Progenitor cell of endocrine pancreas (in vitro differentiated cells): ENCODE data around the gene ABCA1. TPM values are rescaled to one million over a fixed set of nuclear protein-coding genes. Genes with fewer than 3 reads are reported as not detected.

Experiments
- DNase-seq: peaks from one replicate; pipeline ENCODE4 v3.0.0; 2021; ENCODE audit warnings: low spot score; ENCODE audit not compliant: unreplicated experiment
- H3K27ac Mint-ChIP-seq: 2 replicates; pipeline ENCODE4 v1.8.0; 2021; ENCODE audit warnings: mild to moderate bottlenecking, moderate library complexity, mixed read lengths
- H3K27me3 Mint-ChIP-seq: 2 replicates; pipeline ENCODE4 v1.8.0; 2021; ENCODE audit warnings: mixed read lengths
- H3K36me3 Mint-ChIP-seq: 2 replicates; pipeline ENCODE4 v1.8.0; 2022; ENCODE audit warnings: mixed read lengths; ENCODE audit not compliant: insufficient read depth
- H3K4me1 Mint-ChIP-seq: 2 replicates; pipeline ENCODE4 v1.8.0; 2021; ENCODE audit warnings: low read depth, mixed read lengths
- H3K4me3 Mint-ChIP-seq: 2 replicates; pipeline ENCODE4 v1.8.0; 2021; ENCODE audit warnings: low read depth, mild to moderate bottlenecking, moderate library complexity, mixed read lengths
- H3K9me3 Mint-ChIP-seq: 2 replicates; pipeline ENCODE4 v1.8.0; 2021; ENCODE audit warnings: low read depth, mixed read lengths
- total RNA-seq: library from RNA; stranded (reverse); gene quantifications from 2 replicates; pipeline ENCODE4 v1.2.1, GENCODE V29; 2021
- TF ChIP-seq, protein P1 (sequence below): fragments of 200-600 bp; sonication (generic); IDR thresholded peaks from one replicate; pipeline ENCODE4 v1.5.0; 2021; ENCODE audit warnings: antibody characterized with exemption, mild to moderate bottlenecking; ENCODE audit not compliant: unreplicated experiment

ABCA1 gene
- total RNA-seq, 1 donor from 2014 or later = 41.1 TPM

GRCh38 chr9:104906441-104907277 lies 21.3 kb downstream of the ABCA1 start:
- TF ChIP-seq, protein P1, sequence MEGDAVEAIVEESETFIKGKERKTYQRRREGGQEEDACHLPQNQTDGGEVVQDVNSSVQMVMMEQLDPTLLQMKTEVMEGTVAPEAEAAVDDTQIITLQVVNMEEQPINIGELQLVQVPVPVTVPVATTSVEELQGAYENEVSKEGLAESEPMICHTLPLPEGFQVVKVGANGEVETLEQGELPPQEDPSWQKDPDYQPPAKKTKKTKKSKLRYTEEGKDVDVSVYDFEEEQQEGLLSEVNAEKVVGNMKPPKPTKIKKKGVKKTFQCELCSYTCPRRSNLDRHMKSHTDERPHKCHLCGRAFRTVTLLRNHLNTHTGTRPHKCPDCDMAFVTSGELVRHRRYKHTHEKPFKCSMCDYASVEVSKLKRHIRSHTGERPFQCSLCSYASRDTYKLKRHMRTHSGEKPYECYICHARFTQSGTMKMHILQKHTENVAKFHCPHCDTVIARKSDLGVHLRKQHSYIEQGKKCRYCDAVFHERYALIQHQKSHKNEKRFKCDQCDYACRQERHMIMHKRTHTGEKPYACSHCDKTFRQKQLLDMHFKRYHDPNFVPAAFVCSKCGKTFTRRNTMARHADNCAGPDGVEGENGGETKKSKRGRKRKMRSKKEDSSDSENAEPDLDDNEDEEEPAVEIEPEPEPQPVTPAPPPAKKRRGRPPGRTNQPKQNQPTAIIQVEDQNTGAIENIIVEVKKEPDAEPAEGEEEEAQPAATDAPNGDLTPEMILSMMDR = no peak
- Mint-ChIP-seq H3K4me3 (no peak overlapping the region), H3K27me3 (no peaks in the 10 kb centered on the region), H3K9me3 (no peaks in the 10 kb centered on the region), H3K36me3 (no peaks in the 10 kb centered on the region), H3K27ac (no peak overlapping the region), H3K4me1 (peaks cover 38% of the 10 kb centered on the region)
- no peak for DNase-seq

GRCh38 chr9:104905931-104906330 lies 22.0 kb downstream of the ABCA1 start:
- Mint-ChIP-seq H3K9me3 (no peaks in the 10 kb centered on the region), H3K4me1 (peaks cover 34% of the 10 kb centered on the region), H3K27me3 (no peaks in the 10 kb centered on the region), H3K36me3 (no peaks in the 10 kb centered on the region), H3K4me3 (no peak overlapping the region), H3K27ac (no peak overlapping the region)
- no peak for DNase-seq
- TF ChIP-seq, protein P1 = no peak

DNA sequence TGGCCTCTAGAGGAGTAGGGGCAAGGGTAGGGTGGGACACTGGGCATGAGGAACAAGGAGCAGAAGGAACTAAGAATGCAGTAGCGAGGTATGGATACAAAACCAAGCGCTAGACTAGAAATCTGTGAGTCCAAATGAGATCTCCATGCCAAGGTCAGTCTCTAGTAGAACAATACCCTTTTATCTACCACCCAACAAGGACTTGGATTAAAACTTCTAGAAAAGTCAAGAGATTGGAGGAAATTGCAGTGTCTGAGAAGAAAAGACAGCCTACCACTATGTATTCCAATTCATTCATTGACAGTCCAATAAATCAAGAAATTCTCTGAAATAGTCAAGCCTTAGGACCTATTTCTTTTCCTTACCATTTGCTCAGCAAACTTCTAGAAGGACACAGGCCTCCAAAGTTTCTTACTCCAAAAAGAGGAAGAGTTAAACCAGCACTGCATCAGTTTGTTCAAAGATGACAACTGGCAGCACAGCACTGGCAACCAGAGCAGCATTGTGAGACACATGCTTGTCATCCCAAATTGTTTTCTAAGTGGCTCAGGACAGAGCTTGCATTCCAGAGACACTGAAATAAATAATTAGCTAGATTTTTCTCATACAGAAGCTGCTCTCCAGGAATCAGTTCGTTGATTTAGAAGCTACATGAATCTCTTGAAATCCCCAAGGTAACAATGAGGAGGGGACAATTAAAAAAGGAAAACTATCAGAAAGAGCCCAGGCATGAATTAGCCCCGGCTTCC lies 22.6 kb downstream of the ABCA1 start:
- Mint-ChIP-seq H3K4me3 (no peak overlapping the region), H3K27me3 (no peaks in the 10 kb centered on the region), H3K9me3 (no peaks in the 10 kb centered on the region), H3K36me3 (no peaks in the 10 kb centered on the region), H3K27ac (no peak overlapping the region), H3K4me1 (peaks cover 33% of the 10 kb centered on the region)
- TF ChIP-seq, protein P1 = no peak
- DNase-seq = no peak

DNA sequence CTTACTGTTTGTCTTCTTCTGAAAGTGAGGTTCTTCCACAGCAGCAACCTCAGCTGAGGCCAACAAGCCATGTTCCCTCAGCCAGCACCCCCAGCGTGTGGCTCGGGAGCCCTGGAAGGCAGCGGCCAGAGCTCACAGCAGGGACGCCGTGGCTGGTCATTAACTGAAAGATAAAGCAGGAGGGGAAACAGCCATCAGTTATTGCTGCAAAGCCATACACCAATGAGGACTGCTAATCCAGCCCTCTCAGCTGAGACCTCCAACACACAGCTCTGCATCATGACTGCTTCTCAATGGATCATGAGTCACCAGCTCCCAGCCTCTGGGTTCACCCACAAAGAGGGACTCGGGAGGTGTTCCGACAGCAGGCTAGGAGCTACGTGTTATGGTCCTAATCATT lies 24.3 kb downstream of the ABCA1 start:
- Mint-ChIP-seq H3K4me3 (peak overlapping the region; percentile 49), H3K27ac (peak overlapping the region; percentile 86)

DNA sequence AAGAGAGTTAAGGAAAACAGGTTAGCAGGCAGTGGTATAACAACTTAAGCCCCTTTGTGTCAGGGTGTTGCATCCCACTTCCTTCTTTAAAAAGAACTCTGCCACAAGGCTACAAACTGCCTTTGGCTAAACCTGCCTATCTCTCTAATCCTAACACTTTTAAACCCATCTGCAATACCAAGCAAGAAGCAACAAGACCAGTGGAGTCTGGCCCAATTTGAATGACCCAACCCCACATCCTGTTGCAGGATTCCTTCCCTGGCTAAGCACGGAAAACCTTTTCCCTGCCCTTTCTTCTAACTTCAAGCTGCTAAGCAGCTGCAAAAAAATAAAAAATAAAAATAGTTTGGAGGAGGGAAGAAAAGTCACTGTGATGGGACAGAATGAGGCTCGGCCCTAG lies 27.1 kb downstream of the ABCA1 start:
- H3K4me3 Mint-ChIP-seq = no peak overlapping the region
- peaks cover 23% of the 10 kb centered on the region for H3K4me1 Mint-ChIP-seq
- H3K27ac Mint-ChIP-seq = no peak overlapping the region
- no peak for DNase-seq
- H3K9me3 Mint-ChIP-seq = no peaks in the 10 kb centered on the region
- TF ChIP-seq, protein P1 = no peak
- peaks cover 2% of the 10 kb centered on the region for H3K36me3 Mint-ChIP-seq
- no peaks in the 10 kb centered on the region for H3K27me3 Mint-ChIP-seq

More for the DNA sequence above, 24.3 kb downstream of the ABCA1 start:
- H3K4me1 Mint-ChIP-seq = peaks cover 21% of the 10 kb centered on the region
- DNase-seq = no peak
- no peaks in the 10 kb centered on the region for H3K36me3 Mint-ChIP-seq
- H3K27me3 Mint-ChIP-seq = no peaks in the 10 kb centered on the region
- TF ChIP-seq, protein P1 = no peak
- no peaks in the 10 kb centered on the region for H3K9me3 Mint-ChIP-seq
